NCI-H1105 treated with DMSO at 0.1 percent for 48 hours (cell line): Measurements from ENCODE around the gene DPF3.
"Not testable (repeated sequence)": the region's sequence is repeated elsewhere in the genome, so short reads cannot be mapped to it uniquely, and the experiment has no call there.

Experiments
- DNase-seq: peaks from one replicate; lab custom pipeline; 2025; lab: John Stamatoyannopoulos, UW

DPF3 gene

DNA sequence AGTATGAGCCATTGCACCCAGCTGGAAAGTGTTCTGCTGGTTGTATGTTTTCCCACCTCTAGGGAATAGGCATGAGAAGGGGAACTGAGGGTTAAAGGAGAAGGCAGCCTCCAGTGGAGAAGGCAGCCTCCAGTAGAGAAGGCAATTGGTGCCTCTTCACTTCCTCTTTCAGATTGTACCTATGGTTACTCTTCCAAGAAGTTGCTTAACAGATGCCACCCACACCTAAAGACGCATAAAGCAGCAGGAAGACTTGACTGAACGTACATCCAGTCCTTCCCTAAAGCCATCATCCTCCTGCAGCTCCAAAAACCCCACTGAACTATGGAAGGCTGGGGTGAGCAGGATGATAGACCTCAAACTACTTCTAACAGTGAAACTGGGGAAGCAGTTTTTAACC, 13.1 kb downstream of the DPF3 start:
- no peak for DNase-seq

DNA sequence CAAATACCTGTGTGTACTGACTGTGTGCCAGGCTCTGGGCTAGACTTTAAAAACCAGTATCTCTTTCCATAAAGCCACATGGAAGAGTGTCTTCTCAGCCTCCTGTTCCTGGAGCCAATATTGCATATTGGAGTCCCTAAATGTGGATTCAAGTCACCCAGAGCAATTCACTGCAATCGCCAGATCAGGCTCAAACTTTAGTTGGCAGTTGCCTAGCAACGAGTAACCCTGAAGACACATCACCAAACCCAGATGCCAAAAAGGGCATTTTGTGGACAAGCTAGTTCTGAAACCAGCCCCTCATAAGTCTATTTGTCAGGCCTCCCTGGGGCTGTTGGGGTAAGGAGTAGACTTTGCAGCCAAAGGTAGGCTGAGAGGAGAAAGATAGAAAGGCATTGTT, 13.7 kb downstream of the DPF3 start:
- DNase-seq: no peak

DNA sequence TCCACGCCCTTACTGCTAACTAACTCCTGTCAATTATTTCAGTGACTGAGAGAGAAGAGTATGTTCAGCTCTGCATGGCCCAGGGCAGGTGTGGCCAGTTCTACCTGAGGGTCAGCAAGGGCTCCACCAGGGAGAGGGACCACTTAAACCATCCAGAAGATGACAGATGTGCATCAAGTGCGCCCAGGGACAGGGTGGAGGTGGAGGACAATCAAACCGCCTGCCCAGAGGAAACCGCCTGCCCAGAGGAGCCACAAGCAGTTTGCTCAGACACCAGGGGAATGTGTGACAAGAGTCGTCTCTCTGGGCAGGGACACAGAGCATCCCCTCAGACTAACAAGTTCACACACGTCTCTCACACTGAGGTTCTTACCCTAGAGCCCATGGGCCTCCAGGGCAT, 14.5 kb downstream of the DPF3 start:
- no peak for DNase-seq

DNA sequence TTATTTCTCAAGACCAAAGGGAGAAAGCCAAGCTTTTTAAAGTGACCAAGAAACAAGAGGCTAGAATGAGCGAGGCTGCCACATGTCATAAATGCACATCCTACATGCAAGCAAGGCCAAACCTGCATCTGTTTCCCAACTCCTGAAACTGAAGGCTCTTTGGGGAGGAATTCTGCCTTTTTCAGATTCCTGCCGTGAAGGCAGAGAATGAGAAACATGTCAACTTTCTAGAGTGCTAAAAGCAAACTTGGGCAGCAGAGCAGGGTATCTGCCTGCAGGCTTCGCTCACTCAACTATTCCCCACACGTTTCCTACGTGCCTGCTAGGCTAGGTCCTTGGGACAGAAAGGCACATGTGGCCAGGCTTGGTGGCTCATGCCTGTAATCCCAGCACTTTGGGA, 15.2 kb downstream of the DPF3 start:
- DNase-seq: no peak

DNA sequence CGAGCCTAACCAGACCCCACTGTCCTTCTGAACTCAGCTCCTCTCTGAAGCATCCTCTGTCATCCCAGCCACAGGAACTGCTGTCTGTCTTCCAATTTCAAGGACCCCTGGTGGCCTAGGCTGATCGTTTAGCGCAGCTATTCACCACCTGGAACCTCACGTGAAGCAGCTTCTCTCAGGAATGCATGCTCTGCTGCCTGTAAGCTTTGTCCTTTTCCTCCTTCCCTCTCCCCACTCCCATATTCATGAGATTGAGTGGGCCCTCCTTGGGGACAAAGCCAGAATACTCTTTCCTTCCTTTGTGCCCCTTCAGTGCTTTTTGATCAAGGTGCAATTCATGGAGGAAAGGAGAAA, 17.2 kb downstream of the DPF3 start:
- DNase-seq: no peak

DNA sequence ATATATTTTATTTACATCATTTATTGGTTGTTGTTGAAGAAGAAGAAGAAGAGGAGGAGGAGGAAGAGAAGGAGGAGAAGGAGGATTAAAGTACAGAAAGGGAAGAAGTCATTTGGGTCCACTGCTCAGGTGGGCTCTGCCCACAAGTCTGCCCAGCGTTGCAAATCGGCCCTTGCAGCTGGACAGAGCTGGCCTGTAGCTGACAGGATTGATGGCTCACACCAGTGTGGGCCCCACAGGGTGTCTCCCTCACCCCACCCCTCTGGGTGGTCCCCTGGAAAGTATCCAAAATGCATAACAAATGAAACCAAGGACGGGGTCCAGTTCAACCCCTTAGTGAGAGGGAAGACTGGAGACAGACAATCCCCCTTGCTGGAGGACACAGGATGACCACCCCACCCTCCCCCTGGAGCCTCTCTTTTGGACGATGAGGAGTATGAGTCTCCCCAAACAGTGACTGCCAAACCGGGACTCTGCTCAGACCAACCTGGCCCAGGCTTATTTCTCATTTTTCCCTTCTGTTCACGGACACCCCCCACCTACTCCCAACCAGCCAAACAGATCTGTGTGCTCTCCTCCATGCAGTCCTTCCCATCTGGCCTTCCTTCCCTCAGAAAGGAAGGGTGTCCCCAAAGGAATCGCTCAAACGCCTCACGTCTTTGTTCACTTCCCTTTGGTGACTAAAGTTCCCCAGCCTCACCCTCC, 17.7 kb downstream of the DPF3 start:
- no peak for DNase-seq

DNA sequence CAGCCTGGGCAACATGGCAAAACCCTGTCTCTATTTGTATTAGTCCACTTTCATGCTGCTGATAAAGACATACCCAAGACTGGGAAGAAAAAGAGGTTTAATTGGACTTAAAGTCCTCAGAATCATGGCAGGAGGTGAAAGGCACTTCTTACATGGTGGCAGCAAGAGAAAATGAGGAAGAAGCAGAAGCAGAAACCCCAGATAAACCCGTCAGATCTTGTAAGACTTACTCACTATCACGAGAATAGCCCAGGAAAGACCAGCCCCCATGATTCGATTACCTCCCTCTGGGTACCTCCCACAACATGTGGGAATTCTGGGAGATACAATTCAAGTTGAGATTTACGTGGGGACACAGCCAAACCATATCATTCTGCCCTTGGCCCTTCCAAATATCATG, 23.0 kb downstream of the DPF3 start:
- DNase-seq: not testable (repeated sequence)

DNA sequence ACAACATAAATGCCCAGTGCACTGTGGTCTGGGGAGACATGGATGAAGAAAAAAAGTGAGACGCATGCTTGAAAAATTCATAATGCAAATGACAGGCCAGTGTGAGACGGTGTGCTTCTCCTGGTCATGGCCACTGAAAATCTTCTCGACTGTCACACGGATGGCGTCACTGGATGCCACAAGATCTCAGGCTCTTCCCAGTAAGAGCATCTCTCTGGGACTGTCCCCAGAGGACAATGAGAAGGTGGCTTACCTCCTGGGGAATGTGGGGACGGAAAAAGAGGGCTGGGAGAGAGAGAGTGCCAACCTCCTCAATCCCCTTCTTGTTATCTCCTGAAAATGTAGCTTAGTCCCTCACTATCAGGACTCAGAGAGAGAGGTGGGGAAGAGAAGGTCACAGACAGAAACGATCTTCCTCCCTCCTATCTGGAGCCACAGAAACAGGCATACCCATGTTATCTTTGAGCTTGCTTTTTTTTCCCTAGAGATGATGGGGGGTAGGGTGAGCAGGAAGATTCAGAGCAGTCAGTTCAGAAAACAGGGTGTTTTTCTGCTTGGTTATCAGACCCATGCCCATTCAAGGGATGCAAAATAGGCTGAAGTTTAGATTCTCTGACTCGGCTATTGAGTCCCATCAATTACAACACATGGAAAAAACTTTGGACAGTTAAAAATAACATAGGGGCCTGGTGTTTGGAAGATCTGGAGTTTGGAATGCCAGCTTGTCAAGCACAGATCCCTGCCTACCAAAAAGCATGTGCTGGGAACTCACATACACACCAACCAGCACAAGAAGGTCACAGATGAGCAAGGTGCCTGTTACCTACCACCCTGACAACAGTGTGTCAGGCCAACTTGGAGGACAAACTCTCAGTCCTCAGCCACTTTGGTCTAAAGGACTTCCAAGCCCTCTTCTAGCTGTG, 24.2 kb downstream of the DPF3 start:
- DNase-seq: no peak

DNA sequence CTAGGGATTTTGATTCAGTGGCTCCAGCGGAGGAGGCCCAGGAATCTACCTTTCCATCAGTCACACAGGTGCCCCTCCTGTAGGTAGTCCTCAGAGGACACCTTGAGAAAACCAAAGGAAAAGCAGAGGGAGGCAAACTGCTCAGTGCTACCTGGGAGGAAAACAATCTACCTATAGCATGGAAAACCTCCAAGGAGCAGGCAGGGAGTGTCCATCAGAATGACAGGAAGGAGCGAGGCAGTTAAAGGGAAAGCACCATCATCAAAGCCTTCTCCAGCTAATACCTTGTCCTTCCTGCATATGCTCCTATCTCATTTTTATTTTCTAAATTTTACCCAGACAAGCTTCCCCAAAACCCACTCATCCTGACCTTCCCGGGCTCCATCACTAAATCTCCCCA, 25.4 kb downstream of the DPF3 start:
- no peak for DNase-seq

DNA sequence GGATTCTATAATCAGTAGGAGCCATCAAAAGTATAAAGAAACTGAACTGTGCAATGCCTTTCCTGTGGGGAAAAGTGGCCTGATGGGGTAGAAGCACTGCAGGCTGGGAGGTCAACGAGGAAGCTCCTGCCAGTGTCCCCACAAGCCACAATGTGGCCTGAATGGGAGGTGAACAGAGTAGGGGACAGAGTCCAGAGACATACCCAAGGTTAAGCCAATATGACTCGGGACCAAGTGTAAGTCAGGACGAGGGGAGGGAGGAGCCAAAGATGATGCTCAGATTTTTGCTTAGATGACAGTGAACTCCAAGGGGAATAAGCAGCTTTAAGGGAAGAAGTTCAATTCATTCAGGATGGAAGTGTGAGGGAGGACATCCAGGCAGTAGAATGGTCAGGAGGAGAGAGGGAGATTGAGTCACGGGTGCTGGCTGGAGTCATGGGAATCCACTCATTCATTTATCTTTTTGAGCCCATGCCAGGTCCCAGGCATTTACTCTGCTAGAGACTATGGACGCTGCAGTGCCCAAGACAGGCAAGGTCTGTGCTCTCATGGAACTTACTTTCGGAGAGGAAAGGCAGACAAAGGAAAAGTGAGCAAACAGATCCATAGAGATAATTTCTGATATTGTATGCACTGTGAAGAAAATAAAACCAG, 29.1 kb downstream of the DPF3 start:
- DNase-seq: no peak

DNA sequence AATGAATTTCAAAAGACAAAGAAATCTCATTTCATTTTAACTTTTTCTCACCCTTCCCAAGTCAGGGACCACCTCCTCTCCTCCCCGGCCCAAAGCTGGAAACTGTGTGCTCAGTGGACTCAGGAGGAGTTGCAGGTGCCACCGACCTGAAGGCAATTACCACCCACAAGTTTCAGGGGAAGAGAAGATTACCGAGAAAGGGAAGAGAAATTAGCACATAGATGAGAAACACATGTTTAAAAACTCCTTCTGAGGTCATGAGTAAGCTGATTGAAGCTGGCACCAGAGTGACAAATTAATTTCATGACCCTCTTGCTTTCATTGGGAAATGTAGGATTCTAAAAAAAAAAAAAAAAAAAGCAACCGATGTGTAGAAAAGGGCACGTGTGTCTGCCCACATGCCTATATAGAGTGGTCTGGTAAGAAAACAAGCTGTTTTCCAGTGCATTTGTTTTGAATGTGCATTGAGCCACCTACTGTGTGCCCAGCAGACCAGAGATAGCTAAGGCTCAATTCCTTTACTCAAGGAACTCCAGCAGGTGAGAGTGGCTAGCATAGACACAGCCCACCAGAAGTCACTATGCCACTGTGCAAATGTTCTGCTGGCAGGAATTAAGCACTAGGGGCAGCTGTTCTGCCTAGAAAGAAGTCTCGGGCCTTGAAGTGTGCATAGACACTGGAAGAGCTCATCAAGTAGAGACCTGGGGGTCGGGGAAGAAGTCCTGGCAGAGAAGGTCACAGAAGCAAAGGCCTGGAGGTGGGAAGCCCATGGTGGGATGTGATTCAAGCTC, 30.5 kb downstream of the DPF3 start:
- DNase-seq: no peak

DNA sequence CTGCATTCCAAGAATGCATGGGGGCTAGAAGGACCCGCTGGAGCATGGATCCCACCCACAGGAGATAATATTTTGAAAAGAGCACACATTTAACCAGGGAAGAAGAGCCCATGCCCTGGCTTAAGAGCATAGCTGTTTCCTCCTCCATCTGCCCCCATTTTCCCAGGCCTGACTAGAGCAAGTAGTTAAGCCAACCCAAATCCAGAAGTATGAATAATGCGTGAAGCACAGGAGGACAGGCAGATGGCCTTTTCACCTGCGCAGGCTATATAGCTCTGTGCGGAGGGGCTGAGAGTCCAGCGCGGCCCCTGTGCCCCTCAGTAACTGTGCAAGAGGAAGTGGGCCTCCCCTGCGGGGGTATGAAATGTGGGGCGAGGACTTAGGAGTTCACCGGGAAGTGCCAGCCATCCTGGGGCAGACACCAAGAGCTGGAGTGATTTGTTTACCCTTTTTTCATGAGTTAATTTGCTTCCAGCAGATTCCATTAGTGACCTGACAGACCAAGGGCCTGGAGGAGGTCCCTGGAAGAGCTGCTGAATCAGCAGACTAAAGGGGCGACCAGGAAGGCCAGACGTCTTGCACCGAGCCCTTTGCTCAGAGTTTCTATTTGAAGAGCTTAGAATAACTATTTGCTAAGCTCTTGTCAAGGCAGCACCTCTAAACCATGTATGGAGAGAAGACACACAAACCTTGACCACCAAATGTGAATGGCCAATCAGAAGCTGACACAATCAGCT, 37.2 kb downstream of the DPF3 start:
- no peak for DNase-seq

DNA sequence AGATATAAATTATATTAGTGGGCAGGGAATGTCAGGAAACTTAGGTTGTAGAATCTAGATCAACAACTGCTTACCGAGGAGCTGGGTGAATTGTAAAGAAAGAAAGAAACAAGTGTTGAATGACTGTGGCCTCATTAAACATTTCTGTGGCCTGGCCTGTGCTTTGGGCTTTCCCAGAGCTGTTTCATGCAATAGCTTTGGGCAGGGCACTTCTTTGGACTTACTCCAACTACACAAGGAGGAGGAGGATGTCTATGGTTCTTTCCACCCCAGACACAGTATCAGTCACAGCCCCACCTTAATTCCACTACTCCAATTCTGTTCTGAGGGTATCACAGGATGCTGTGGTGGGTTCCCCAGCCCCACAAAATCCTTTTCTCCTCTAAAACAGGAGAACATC, 38.0 kb downstream of the DPF3 start:
- no peak for DNase-seq

DNA sequence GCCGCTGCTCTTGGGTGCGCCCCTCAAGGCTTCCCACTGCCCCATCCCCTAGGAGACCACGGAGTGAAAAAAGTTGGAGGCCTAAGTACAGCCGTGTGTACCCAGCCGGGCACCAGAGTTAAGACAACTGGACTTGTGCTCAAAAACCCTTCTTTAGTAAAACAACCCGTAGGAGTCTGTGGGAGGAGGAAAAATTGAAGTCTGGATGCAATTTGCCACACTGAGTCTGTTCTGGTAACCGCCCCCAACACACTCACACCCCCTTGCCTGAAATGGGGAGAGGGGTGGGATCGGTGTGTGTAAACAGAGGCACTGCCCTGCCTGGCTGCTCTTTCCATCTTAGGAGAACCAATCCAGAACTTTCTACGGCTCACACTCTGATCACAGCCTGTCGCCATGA, 41.7 kb downstream of the DPF3 start:
- no peak for DNase-seq

DNA sequence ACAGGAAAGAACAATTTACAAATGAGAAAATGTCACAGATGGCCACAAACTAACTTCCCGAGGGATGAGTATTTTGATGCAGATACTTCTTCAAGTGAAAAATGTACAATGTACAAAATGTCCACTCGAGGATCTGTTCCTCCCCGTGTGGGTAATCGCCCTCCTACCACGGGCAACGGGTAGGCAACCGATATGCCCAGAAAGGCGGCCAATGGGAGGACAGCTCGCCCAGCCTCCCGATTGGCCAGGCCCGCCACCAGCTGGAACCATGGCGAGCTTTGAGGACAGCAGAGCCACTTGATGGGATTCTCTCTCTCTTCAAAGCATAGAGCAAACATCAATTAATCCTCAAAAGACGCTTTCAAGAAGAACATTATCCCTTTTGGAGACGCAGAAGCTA, 42.3 kb downstream of the DPF3 start:
- peak; percentile 3 for DNase-seq

DNA sequence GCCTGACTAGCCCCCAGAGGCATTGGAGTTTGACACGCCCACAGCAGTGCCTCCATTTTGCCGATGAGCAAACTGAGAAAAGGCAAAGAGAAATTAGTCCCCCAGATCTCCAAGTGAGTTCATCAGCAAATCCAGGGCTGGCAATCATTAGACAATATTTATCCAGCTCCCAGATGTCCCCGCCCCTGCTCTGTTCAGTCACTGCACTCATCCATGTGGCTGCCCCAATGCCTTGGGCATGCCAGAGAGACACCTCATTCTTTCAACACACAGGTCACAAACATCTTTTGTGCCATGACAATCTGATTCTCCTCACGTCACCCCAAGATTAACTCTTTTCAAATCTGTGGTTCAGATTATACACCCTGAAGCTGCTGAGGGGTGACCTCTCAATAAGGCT, 43.5 kb downstream of the DPF3 start:
- DNase-seq: no peak

DNA sequence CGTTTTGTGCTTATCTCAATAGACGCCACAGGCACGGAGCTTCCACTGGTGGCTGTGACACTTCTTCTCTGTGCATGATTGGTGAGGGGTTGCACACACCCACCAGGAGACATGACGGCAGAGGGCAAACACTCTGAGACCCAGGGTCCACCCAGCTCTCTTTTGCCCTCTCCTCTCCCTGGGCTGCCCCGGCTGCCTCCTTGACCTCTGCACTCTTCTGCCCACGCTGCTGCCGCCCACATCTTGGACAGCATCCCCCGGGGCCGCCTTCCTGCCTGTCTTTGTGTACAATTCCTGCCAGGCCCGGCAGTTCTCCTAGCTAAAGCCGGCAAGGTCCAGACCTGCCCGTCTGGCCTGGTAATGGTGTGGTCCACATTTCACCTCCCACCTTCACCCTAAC, 44.7 kb downstream of the DPF3 start:
- no peak for DNase-seq

DNA sequence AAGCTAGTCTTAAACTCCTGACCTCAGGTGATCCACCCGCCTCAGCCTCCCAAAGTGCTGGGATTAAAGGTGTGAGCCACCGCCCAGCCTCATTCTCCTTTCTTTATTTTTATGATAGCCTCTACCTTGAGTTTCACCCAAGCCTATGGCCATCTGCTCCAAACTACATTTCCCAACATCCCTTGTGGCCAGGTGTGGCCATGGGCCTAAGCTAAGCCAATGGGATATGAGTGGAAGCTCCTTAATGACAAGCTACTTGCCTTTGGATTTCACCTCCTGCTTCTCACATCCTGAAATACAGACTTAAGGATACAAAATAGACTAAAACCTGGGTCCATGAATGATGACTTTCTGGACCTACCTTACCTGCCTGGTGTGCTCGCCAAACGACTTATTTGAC, 46.2 kb downstream of the DPF3 start:
- no peak for DNase-seq

DNA sequence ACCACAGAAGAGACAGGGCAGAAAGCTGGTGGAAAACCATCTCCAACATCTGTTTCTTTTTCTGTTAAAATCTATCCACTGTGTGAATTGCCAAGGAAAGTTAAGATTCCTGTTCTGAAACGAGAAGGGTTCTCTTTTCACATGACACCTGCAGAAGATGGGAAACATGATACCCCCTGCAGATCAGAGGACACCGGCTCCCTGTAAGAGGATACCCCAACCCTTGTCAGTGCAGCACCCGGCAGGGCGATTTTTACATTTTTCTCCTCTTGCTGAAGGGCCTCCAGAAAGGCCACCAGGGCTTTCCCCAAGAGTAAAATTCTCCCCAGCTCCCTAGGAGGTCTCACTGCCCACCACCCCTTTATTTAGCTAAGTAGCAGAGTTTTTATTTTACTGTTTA, 48.2 kb downstream of the DPF3 start:
- no peak for DNase-seq

DNA sequence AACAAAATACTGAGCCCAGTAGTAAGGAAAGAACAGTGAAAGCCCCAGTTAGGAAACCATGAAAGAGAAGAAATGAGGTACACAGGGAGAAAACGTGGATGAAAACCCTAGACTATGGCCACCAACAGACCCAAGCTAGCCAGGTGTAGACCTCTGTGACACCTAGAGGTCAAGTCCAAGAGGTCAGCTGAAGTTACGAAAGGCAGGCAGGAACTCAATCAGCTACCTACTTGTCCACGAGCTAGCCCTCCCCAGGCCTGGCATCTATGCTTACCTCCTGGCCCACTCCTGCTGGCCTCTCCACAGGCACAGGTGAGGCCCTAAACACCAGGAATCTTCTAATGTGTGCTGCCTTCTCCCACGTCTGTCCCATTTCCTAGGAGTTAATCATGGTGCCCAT, 48.7 kb downstream of the DPF3 start:
- no peak for DNase-seq

DNA sequence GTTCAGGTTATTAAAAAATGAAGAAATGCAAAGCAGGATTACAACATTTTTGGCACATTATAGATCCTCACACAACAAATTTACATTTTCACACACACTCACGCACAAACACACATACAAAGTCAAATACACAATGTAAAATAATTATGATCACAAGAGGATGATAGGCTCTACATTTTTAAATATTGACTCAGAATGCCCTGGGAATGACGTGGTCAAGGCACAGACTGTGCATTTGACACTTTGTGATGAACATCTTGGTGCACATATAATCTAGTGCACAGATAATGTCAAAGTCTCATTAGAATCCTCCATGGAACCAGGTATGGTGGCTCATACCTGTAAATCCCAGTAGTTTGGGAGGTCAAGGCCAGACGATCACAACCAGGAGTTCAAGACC, 49.4 kb downstream of the DPF3 start:
- DNase-seq: no peak
